Activated CD4-positive, CD25-positive, alpha-beta regulatory T cell treated with anti-CD3 and anti-CD28 coated beads, Interleukin-2, amount 50 U/mL, for 24 hours (primary cell): ENCODE measurements around the gene C9orf50.

ENCODE experiments used
- ATAC-seq, 2 donors: fragments of 150-1000 bp; cut with Tn5 transposase; one replicate each; pipeline ENCODE4 v1.10.0; 2021; ENCODE audit warnings: mild to moderate bottlenecking in 1 of 2, moderate library complexity in 1 of 2

Gene C9orf50

DNA sequence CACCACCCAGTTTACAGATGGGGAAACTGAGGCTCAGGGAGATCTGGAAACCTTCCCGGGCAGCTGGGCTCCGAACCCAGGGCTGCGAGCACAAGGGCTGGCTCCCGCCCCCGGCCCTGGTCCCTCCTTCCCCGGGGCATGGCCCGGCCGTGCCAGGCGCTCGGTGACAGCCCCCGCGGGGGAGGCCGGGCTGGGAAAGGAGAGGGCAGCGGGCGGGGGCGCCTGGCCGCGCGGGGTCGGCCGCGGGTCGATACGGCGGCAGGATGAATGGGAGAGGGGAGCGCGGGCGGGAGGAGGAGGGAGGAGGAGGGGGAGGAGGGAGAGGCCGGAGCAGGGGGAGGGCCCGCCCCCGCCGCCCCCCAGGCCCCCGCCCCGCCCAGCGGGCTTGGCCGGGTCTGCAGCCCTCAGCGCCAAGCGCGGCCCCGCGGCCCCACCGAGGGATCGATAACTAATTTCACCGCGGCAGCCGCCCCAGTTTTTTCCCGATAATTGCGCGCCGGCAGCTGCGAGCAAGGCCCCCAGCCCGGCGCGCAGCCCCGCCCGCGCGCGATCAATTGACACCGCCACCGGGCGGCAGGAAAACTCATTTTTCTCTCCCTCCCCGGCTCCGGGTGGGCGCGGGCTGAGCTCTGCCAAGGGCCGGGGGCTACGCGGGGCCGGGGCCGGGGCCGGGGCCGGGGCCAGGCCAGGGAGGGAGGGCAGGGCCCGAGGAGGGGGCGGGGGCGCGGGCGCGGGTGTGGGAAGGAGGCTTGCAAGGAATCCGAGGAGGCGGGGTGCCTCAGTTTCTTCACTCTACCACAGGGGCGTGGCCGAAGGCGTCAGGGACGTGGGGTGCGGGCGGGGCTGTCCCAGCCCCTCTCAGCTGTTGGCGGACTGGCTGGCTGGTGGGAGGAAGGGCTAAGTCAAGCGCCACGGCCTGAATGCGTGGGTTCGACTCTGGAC is 52.1 kb downstream of the C9orf50 start:
- peak in 1 of 2 donors; percentile 21 for ATAC-seq

DNA sequence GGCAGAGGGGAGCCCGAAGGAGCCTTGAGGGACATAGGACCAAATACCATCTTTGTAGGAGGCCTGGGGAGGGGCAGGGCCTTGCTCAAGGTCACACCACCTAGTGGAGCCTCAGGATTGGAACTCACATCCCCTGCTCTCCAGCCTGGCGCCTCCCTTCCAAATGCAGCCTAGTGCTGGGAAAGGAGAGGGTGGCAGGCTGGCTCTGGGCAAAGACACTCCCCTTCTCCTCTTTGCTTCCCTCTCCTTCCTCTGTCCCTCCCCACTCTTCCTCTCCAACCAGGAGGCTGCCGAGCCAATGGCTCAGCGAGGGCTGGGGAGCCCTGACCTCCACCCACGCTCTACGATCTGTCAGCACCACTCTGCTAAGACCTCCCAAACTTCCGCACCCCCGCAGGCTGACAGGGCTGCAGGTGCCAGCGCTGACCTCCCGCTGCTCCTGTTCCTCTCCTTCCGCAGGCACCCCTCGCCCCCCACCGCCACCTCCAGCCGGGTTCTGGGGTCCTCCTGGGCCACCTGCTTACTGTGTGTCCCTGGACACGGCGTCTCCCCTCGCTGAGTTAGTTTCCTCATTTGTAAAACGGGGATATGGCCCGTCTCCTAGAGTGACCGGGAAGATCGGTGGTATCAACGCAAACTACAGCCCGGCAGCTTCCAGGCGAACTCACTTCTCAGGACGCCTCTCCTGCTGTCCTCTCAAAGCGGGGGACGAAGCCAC is 52.9 kb downstream of the C9orf50 start:
- no peak for ATAC-seq

DNA sequence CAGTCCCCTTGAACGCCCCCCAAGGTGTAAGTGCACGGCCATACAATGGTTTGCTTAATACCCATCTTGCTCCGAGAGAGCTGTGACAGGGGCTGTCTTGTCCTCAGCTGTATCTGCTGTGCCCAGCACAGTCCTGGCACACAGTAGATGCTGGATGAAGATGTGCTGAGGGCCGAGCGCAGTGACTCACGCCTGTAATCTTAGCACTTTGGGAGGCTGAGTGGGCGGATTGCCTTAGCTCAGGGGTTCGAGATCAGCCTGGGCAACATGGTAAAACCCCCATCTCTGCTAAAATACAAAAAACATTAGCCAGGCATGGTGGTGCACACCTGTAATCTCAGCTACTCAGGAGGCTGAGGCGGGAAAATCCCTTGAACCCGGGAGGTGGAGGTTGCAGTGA is 53.6 kb downstream of the C9orf50 start:
- ATAC-seq = no peak

- ATAC-seq = no peak
Measured at GRCh38 chr9:129566563-129567266, 54.2 kb downstream of the C9orf50 start.

DNA sequence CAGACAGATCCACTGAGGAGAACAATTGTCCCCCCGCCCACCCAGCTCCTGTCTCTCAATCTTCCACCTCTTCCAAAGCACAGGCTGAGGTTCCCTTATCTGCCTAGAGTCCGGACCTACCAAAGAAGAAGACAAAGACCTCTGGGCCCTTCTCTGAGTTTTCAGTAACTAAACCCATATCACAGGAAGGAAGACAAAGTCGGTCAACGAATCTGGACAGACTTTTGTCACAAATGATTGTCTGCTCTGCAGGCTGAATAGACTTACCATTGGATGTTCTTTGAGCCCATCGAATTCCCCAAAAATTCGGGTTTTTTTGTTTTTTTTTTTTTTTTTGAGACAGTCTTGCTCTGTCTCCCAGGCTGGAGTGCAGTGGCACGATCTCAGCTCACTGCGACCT is 58.0 kb downstream of the C9orf50 start:
- ATAC-seq = no peak

DNA sequence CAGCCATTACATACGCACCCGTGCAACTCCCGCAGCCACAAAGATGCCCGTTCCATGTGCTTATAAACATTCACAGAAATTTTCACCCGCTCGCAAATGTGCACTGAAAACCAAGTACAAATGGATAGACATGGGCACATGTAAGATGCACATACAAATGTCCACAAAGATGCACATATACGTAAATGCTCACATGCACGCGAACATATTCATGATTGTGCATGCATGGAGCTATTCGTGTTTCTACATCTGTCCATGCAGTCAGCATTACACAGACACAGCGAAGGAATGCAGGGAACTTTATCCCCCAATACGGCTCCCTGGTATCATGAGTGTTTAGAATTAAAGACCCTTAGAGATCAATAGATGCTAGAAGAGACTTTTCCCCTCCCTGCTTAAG is 58.4 kb downstream of the C9orf50 start:
- no peak for ATAC-seq
